SW 1271 (cell line): Measurements from ENCODE around the gene ZNF211.

Source experiments
- DNase-seq, 2 experiments: peaks; one replicate each; lab custom pipeline; 2025; lab: John Stamatoyannopoulos, UW

ZNF211 gene

DNA sequence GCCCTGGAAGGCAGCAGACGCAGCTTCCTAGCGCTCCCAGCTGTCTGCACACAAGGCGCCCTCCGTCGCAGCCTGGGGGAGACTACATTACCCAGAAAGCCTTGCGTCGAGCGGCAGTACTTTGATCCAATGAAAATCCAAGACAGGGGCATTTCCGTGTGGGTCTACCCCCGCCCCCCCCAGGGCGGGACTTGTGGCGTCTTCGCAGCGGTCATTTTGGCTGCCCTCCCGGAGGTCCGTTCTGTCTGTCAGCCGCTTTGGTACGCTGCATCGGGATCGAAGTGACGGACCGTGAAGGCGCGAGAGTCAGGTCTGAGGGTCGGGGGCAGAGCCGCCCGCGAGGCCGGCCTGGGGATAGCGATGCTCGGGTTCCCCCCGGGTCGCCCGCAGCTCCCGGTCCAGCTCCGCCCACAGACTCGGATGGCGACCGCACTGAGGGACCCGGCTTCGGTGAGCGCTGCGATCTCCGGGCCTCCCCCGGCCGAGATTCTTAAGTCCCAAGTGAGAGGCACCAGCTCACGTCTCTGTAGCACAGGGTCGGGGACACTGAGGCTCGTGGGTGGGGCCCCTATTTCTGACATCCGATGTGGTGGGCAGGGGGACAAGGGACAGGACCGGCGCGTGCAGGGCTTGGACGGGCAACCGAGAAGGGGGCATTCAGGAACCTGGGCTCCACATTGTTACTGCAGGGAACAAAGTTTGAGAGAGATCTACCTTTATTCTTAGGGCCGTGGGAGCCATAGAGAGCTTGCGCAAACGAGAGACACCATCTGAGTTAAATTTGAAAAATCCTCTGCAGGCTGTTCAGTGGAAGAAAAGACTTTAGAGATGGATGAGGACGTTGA is at the start of gene ZNF211:
Gene ZNF211 (plus strand): TSS at position 182 of the 845 bp plus-strand sequence. CDS start 179 bp downstream, at position 361.
- DNase-seq = peak; percentile 65 to 87

- no peak for DNase-seq
Measured at GRCh38 chr19:57583521-57584416, 49.2 kb upstream of the ZNF211 start, which contains the start of gene ZIK1. Gene ZIK1, plus strand, starts transcription at chr19:57584145. Its CDS starts 212 bp downstream, at chr19:57584357.

DNA sequence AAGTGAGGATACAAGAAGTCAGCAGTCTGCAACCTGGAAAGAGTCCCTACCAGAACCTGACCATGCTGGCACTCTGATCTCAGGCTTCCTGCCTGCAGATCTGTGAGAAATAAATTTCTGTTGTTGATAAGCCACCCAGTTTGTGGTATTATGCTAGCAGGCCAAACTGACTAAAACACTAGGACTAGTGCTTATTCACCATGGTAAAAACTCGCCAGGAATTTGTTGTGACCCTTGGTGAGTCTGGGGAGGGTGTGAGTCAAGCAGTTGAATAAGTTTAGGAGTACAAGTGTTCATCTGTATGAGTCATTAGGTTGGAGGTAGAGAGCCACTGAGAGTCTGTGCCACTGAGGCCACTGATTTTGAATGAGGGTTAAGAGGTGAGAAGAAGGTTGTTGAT is 45.4 kb upstream of the ZNF211 start:
- DNase-seq = no peak

- no peak for DNase-seq
Measured at GRCh38 chr19:57599377-57599760, 33.6 kb upstream of the ZNF211 start.

DNA sequence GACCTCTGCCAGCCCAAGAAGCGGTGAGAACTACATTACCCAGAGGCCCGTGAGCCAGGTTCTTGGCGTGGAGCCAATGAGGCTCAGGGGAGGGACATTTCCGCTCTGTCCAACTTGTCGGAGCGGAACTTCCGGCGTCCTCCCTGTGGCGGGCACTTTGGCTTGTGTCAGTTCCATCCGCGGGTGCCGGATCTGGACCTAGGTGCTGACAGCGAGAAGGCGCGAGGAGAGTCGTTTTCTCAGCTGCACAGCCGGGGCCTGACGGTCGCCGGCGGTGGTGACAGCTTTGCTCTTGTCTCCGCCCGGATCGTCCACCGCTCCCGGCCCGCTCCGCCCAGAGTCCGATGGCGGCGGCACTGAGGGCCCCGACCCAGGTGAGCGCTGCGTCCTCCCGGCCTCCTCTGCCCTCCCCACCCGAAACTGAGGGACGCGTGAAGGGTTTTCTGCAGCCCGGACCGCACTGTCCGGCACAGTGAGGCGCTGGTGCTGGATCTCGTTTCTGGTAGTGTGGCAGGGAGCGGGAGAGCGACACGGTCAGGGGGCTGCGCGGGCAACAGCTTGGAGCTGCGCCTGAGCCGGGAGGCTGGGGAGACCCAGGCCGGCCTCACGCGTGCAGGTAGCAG is 33.1 kb upstream of the ZNF211 start, which contains the start of gene ZNF530:
Gene ZNF530 (plus strand): TSS at position 125 of the 623 bp plus-strand sequence. CDS start 4,461 bp downstream, outside the sequence.
- peak; percentile 71 to 78 for DNase-seq

DNA sequence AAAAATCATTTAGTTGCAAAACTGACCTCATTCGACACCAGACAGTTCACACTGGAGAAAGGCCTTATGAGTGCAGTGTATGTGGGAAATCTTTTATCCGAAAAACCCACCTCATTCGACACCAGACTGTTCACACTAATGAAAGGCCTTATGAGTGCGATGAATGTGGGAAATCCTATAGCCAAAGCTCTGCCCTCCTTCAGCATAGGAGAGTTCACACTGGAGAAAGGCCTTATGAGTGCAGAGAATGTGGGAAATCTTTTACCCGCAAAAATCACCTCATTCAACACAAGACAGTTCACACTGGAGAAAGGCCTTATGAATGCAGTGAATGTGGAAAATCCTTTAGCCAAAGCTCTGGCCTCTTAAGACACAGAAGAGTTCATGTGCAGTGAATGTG is 26.0 kb upstream of the ZNF211 start:
- DNase-seq = no peak

GRCh38 chr19:57611113-57611512 is 21.9 kb upstream of the ZNF211 start:
- no peak for DNase-seq

DNA sequence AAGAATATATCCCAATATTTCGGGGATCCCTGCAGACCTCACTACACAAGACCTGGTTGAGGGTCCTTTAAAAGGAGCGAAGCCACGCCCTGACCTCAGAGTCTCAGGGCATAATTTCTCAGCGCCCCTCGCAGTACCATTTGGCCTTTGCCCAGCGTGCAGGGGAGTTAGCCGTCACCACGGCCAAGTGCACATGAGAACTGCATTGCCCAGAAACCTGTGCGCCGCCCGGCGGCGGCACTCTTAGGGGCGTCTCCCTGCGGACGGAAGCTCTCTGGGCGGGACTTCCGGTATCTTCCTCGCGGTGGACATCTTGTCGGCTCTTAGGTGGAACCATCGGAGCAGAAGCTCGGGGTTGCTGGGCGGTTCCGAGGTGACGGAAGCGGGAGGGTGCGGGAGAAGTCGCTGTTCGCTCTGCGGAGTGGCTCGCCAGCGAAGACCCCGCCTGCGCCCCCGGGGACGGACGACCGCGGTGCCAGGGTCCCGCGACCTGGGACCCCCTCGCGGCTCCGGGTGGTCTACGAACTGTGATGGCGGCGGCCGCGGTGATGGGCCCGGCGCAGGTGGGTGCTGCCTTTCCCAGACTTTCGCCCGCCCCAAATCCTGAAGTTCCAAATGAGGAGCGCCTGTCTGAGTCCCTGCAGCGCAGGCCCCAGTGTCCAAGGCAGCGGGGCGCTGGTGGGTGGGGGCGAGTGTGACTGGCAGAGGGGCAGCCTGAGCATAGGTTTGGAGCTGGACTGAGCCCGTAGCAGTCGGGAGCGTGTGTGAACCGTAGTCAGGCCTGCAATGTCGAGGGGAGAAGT is 18.8 kb upstream of the ZNF211 start, which contains the start of gene ZNF134:
Gene ZNF134 (plus strand): TSS at position 302 of the 803 bp plus-strand sequence. CDS start 5,227 bp downstream, outside the sequence.
- peak; percentile 46 to 78 for DNase-seq

DNA sequence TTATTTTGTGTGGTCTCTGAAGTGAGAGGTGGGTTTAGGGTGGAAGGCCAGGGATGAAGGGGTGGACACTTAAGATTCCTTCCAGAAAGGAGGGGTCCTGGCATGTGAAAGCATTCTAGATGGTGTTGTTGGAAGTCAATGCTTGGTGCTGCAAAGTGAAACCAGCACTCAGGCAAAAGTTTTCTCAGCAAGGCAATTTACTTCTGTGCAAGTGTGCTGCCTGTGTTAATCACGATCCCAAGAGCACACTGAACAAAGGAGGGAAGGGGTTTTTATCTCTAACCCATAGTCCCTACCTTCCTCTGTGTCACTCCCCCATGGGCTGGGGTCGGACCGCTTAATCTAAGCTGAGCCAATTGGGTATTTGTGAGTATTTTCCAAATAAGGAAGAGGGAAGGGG is 17.6 kb upstream of the ZNF211 start:
- DNase-seq = no peak

DNA sequence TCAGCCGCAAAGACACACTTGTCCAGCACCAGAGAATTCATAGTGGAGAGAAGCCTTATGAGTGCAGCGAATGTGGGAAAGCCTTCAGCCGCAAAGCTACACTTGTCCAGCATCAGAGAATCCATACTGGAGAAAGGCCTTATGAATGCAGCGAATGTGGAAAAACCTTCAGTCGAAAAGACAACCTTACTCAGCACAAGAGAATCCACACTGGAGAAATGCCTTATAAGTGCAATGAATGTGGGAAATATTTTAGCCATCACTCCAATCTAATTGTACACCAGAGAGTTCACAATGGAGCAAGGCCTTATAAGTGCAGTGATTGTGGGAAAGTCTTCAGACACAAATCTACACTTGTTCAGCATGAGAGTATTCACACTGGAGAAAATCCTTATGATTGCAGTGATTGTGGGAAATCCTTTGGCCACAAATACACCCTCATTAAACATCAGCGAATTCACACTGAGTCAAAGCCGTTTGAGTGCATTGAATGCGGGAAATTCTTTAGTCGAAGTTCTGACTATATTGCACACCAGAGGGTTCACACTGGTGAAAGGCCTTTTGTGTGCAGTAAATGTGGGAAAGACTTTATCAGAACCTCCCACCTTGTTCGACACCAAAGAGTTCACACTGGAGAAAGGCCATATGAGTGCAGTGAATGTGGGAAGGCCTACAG is 12.2 kb upstream of the ZNF211 start:
- DNase-seq = no peak

DNA sequence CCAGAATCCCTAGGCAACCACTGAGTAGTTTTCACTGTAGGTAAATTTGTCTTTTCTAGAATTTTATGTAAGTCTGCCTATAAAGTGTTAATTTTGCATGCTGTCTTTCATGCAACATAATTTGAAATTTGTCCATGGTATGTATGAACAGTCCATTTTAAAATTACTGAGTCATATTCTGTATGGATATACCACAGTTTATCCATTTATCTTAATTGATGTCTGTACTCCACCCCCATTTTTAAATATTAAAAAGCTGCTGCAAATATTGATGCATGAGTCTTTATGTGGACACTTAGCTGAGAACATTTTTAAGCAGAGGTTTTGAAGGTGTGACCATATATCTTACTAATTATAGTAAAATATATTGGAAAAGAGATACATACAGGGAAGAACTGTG is 9.9 kb upstream of the ZNF211 start:
- DNase-seq = no peak

- DNase-seq = no peak
Measured at GRCh38 chr19:57633832-57634131, 814 bp downstream of the ZNF211 start.

- no peak for DNase-seq
Measured at GRCh38 chr19:57637379-57637778, 4.4 kb downstream of the ZNF211 start.

DNA sequence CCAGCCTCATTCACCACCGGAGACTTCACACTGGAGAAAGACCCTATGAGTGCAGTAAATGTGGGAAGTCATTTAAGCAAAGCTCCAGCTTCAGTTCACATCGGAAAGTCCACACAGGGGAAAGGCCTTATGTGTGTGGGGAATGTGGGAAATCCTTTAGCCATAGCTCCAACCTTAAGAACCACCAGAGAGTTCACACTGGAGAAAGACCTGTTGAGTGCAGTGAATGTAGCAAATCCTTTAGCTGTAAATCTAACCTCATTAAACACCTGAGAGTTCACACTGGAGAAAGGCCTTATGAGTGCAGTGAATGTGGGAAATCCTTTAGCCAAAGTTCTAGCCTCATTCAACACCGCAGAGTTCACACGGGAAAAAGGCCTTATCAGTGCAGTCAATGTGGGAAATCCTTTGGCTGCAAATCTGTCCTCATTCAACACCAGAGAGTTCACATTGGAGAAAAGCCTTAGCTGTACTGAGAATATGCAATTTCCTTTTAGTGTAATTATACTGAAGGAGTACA is 8.8 kb downstream of the ZNF211 start:
- no peak for DNase-seq

DNA sequence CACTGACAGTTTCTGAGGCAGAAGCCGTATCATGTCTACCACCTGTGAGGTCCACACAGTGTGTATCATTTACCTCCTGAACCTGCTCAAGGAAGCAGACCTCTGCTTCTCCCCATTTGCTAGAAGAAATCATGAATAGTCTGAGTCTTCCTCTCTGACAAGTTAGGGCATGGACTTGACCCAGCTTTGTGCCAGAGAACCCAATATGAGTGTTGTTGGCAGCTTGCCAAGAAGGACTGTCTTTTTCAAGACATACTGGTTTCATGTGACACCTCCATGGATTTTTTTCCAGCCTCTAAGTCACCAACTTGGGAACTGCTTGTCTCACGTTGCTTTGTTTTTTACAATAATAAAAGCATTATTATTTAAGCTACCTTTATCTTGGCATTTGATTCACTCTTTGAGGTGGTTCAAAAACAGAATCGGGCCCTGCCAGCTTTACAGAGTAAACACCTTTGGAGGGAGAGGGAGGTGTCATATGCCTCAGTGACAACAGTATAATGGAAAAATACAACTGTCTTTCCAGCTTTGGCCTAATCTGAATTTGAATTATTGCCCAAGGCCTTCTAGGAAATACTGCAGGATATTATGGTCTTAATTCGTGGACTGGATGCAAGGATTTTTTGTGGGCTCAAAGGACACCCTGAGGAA is 9.6 kb downstream of the ZNF211 start:
- DNase-seq = no peak

DNA sequence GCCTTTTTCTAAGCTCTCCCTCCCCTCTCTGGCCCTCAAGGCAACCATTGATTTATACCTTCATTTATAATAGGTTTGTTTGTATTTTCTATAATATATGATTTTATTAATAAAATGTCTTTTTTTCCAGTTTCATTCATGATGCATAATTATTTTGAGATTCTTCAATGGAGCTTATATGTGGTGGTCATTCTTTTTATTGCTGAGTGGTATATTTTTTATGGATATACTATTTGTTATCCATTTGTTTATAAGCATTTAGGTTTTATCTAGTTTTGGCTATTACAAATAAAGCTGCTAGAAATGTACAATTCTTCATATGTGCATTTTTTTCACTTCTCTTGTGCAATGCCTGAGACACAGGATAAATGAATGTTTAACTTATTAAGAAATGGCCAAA is 10.8 kb downstream of the ZNF211 start:
- no peak for DNase-seq

- DNase-seq = no peak
Measured at GRCh38 chr19:57648331-57649003, 15.5 kb downstream of the ZNF211 start.

DNA sequence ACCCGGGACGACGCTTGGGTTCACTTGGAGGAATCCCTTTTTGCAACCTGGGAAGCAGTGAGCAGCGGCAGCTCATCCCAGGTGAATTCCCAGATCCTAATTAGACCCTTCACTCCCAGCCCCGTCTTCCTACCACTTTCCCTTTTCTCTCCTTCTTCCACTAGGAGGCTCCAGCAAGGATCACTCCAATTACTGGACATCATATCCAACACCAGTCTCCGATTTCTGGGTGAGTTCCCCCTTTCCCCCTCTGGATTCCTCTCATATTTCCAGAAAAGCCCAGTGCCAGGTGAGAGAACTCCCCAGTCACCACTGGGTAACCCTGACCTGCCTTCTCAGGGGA is 18.7 kb downstream of the ZNF211 start:
- no peak for DNase-seq

DNA sequence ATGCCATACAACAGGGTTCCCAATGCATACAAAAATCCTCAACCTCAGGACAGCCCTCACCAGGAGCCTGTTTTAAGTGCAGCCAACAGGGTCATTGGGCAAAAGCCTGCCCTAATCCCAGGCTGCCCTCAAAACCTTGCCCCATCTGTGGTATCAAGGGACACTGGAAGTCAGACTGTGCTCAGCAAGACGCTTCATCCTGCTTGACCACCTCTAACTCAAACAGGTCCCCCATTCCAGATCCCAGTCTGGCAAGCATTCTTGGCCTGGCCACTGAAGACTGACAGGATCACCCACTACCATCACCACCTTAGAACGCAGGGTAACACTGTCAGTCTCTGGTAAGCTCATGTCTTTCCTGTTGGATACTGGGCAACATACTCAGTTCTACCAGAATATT is 20.7 kb downstream of the ZNF211 start:
- DNase-seq = no peak

DNA sequence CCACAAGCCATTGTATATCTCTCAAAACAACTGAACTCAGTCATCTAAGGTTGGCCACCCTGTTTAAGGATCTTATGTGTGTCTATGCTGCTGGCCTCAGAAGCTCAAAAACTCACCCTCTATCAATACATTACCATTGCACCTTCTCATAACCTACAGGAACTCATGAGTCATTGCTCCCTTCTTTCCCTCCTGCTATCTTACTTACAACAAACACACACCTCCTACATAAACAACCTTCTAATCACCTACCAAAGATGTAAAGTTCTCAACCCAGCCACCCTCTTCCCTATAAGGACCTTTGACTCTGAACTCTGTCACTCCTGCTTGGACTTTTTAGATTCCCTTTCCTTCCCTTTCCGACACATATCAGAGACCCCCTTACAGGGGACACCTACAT is 22.5 kb downstream of the ZNF211 start:
- DNase-seq = no peak
